Uterus (tissue), 2 donors: ENCODE measurements around the gene ZDHHC5.

Experiments used
- POLR2A ChIP-seq, 2 donors: fragments of 450-650 bp; IDR thresholded peaks; one replicate each; pipeline ENCODE4 v1.6.1; 2016; ENCODE audit warnings: antibody characterized with exemption in 2 of 2, mild to moderate bottlenecking in 1 of 2, moderate library complexity in 1 of 2
- TF ChIP-seq, protein P1 (sequence below), 4 experiments: fragments of 200-600 bp in 2 of 4; fragments of 450-650 bp in 2 of 4; sonication (generic) in 2 of 4; IDR thresholded peaks; one replicate each; pipeline ENCODE4 v1.5.1; 2016 to 2019; ENCODE audit warnings: antibody characterized with exemption in 4 of 4, mild to moderate bottlenecking in 2 of 4, moderate library complexity in 1 of 4

DNA sequence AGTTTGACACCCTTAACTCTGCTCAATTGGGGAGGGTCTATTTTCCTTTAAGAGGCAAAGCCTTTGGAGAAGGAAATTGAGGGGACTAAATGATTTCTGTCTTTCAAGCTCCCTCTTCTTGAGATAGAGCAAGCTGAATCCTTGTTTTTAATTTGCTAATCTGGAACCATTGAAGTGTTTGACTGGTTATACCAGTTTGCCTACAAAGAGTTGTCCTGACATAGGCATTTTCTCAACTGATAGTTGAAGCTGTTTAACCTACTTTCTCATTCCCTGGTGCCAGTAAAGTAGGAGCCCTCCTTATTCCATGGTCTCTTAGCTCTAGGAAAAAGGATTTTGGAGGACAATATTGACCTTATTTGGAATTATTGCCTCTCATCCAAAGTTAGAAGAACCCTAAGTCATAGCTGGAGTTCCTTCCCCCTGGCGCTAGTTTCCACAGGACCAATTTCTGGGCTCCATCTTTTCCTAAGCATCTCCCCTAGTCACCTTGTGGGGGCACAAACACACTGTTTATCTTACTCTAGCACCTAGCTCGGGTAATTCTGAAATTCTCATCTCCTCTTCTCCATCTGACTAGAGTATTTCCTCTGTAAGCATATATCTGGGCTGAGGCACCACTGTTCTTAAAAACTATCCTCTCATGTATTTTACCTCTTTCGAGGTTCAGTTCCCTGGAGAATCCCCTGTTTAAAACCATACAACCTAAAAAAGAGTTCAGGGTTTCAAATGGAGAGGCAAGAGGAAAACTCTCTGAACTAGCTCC lies 7.4 kb downstream of the ZDHHC5 start:
- TF ChIP-seq, protein P1, sequence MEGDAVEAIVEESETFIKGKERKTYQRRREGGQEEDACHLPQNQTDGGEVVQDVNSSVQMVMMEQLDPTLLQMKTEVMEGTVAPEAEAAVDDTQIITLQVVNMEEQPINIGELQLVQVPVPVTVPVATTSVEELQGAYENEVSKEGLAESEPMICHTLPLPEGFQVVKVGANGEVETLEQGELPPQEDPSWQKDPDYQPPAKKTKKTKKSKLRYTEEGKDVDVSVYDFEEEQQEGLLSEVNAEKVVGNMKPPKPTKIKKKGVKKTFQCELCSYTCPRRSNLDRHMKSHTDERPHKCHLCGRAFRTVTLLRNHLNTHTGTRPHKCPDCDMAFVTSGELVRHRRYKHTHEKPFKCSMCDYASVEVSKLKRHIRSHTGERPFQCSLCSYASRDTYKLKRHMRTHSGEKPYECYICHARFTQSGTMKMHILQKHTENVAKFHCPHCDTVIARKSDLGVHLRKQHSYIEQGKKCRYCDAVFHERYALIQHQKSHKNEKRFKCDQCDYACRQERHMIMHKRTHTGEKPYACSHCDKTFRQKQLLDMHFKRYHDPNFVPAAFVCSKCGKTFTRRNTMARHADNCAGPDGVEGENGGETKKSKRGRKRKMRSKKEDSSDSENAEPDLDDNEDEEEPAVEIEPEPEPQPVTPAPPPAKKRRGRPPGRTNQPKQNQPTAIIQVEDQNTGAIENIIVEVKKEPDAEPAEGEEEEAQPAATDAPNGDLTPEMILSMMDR (IDR thresholded peaks at IDR 0.05): no peak
- TF ChIP-seq POLR2A (IDR thresholded peaks at IDR 0.05): no peak
